Dedifferentiated amniotic fluid mesenchymal stem cell (primary cell): ENCODE data around the gene CPT1B.

Experiments
- DNase-seq: peaks from one replicate; pipeline ENCODE4 v3.0.0-alpha.2; 2016; ENCODE audit errors: extremely low spot score

CPT1B gene

GRCh38 chr22:50585781-50586180 is 7.6 kb upstream of the CPT1B start:
- no peak for DNase-seq

- DNase-seq, result no peak
Observed at GRCh38 chr22:50585238-50585637, 7.0 kb upstream of the CPT1B start.

- DNase-seq, result no peak
Observed at GRCh38 chr22:50584106-50585096, 6.2 kb upstream of the CPT1B start.

- no peak for DNase-seq
Observed at GRCh38 chr22:50583294-50583861, 5.2 kb upstream of the CPT1B start.

- DNase-seq, result peak; percentile 99
Observed at GRCh38 chr22:50582493-50583293, 4.5 kb upstream of the CPT1B start, which contains the start of gene CHKB. Gene CHKB, minus strand, starts transcription at chr22:50582849. Its CDS starts 68 bp downstream, at chr22:50582781.

GRCh38 chr22:50581950-50582492 is 3.8 kb upstream of the CPT1B start:
- DNase-seq, result no peak

GRCh38 chr22:50581031-50581949 is 3.1 kb upstream of the CPT1B start:
- no peak for DNase-seq

GRCh38 chr22:50579752-50580151 is 1.5 kb upstream of the CPT1B start:
- DNase-seq, result no peak

- DNase-seq, result no peak
Observed at GRCh38 chr22:50578776-50579310, 616 bp upstream of the CPT1B start.

- DNase-seq, result no peak
Observed at GRCh38 chr22:50577697-50577986, 585 bp downstream of the CPT1B start.

GRCh38 chr22:50576806-50577696 is 1.2 kb downstream of the CPT1B start:
- DNase-seq, result no peak

GRCh38 chr22:50576070-50576469 is 2.2 kb downstream of the CPT1B start:
- DNase-seq, result no peak

- no peak for DNase-seq
Observed at GRCh38 chr22:50575426-50575941, 2.7 kb downstream of the CPT1B start.

GRCh38 chr22:50574383-50574755 is 3.9 kb downstream of the CPT1B start:
- no peak for DNase-seq

GRCh38 chr22:50573491-50574382 is 4.5 kb downstream of the CPT1B start:
- no peak for DNase-seq

GRCh38 chr22:50572965-50573364 is 5.3 kb downstream of the CPT1B start:
- DNase-seq, result no peak

GRCh38 chr22:50571264-50572175 is 6.7 kb downstream of the CPT1B start:
- DNase-seq, result no peak
